Ovary (tissue), 9 donors: ENCODE measurements around the gene COPZ2. TPM values are rescaled to one million over a fixed set of nuclear protein-coding genes. Genes with fewer than 3 reads are reported as not detected.
A peak's percentile ranks its signal among the peaks of the same experiment; 100 is the strongest.

Source experiments
- DNase-seq, 5 donors: peaks; one replicate each; pipeline ENCODE4 v3.0.0-alpha.2; 2019 to 2020
- H3K27ac ChIP-seq, 2 donors: fragments of 200-600 bp; one replicate each; pipeline versions ENCODE4 v1.5.1 to v1.8.0; 2019 to 2022
- H3K27me3 ChIP-seq: fragments of 200-600 bp; one replicate; pipeline ENCODE4 v1.8.0; 2022
- H3K36me3 ChIP-seq: fragments of 200-600 bp; sonication (generic); one replicate; pipeline ENCODE4 v1.5.1; 2019
- H3K4me1 ChIP-seq: one replicate; pipeline ENCODE4 v1.8.1; 2013; ENCODE audit warnings: mild to moderate bottlenecking, moderate library complexity; ENCODE audit not compliant: insufficient read depth
- H3K4me3 ChIP-seq: fragments of 200-600 bp; sonication (generic); one replicate; pipeline ENCODE4 v1.5.1; 2017
- H3K9me3 ChIP-seq, 2 donors: fragments of 200-600 bp in 1 of 2; sonication (generic) in 1 of 2; one replicate each; pipeline versions ENCODE4 v1.5.1 to v1.8.1; 2013 to 2019; ENCODE audit warnings: mild to moderate bottlenecking in 1 of 2, moderate library complexity in 1 of 2
- CTCF ChIP-seq, 3 donors: fragments of 450-650 bp in 2 of 3; fragments of 200-600 bp in 1 of 3; IDR thresholded peaks; one replicate each; pipeline versions ENCODE4 v1.5.1 to v1.8.0; 2016 to 2022; ENCODE audit warnings: antibody characterized with exemption in 3 of 3, mild to moderate bottlenecking in 1 of 3
- EP300 ChIP-seq: sonication (generic); formaldehyde crosslinking; IDR thresholded peaks from one replicate; pipeline ENCODE4 v1.6.1; 2017; ENCODE audit warnings: antibody characterized with exemption
- POLR2A ChIP-seq: fragments of 450-650 bp; IDR thresholded peaks from one replicate; pipeline ENCODE4 v1.6.1; 2017; ENCODE audit warnings: antibody characterized with exemption, mild to moderate bottlenecking, moderate library complexity
- WGBS, 3 donors: extraction: QIAGEN DNeasy Blood & Tissue Kit in 1 of 3; methylation state at CpG; one replicate each; pipeline versions ENCODE4 v1.1.5 to v1.1.7; 2013 to 2017; 5-methylcytosine and 5-hydroxymethylcytosine counted together
- intact Hi-C, 4 donors: fragments of 100-400 bp; cut with DNase I; formaldehyde crosslinking; loops; one replicate each; pipeline versions ENCODE4 v1.11.0 to v1.15.1; 2022 to 2023
- polyA plus RNA-seq, 2 donors: library from polyadenylated mRNA; stranded (reverse); fragments of 200-250 nt in 1 of 2; fragments of 350-450 nt in 1 of 2; fragmentation: Illumina TruSeq in 1 of 2; extraction: RNeasy Lipid Tissue Mini Kit (QIAGEN cat#74804) in 1 of 2; gene quantifications; one replicate each; pipeline ENCODE4 v1.2.3, GENCODE V29; 2013 to 2014
- total RNA-seq, 7 donors: library from RNA; depleted of rRNA in 2 of 7; stranded (reverse); fragments of >200 nt in 2 of 7; fragmentation: NEBNext Ultra II Directional in 3 of 7; extraction: Animal tissue kit (Norgen Biotek cat#: 25700) in 3 of 7; gene quantifications; one replicate each; pipeline versions ENCODE4 v1.1.0 to v1.2.4, GENCODE V29; 2016 to 2023
- donor health status: DM: no; HTN: no; CAD: no; lungs with moderate emphysema.
- donor health status: DM: no; HTN: no; CAD: no.
- donor health status: Bipolar disorder and iron deficiency.
- donor health status: DM: yes; HTN: yes; CAD: no.
- donor health status: DM: no; HTN: no; CAD: no.
- donor health status: DM: yes; HTN: yes; CAD: no.

COPZ2 gene
- total and polyA plus RNA-seq, 9 donors: 1.7 to 58.1 (median 12.1) TPM

- Histone ChIP-seq H3K4me1 (no peaks in the 10 kb centered on the region), H3K4me3 (no peak overlapping the region), H3K9me3 (no peaks in the 10 kb centered on the region), H3K27ac (no peak overlapping the region), H3K36me3 (no peaks in the 10 kb centered on the region), H3K27me3 (no peaks in the 10 kb centered on the region)
- DNase-seq: peak in 1 of 5 donors; percentile 49
- intact Hi-C loops: loop anchor here in 1 of 4 donors (10.0 kb wide), 1 partner anchor 47 kb away; no protein-coding TSS in a partner anchor
- 0% methylated on average over 34 of the region's 34 CpGs for WGBS, 3 donors
- TF ChIP-seq POLR2A: no peak
- TF ChIP-seq EP300: no peak
- TF ChIP-seq CTCF (IDR thresholded peaks at IDR 0.05): no peak
These were observed 25.5 kb downstream of the COPZ2 start for GRCh38 chr17:48012151-48012520.

DNA sequence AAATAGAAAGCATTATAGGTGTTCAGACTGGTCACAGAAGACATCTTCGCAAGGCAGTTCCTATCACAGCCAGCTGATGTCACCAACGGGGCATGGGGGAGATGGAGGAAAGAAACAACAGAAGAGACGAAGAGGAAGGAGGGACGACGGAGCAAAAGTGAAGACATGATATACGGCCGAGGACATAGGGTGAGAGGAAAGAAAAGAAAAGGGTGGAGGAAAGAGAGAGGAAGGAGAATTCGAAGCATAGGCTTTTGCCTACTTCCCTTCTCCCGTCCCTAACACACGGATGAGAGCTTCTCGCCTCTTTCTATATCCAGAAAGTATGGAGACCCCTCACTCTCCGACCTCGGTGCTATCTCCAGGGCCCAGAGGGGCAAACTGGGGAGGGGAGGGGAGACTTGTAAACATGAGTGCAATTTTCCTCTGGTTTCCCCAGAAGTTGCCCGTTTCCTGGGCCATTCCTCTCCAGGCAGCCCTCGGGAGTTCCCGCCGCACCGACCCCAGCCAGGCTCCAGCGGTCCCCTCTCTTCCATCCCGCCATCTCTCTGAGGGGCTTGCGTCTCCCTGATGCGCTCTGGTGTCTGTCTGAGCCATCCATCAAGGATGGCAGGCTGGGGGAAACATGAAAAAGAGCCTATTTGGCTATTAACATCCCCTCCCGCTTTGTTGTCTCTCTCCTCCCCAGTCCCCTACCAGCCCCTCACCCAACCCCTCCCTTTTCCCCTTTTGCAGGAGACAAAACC lies 26.0 kb downstream of the COPZ2 start:
- no peaks in the 10 kb centered on the region for H3K27me3 ChIP-seq
- H3K4me1 ChIP-seq: no peaks in the 10 kb centered on the region
- intact Hi-C loops: loop anchor here in 1 of 4 donors (10.0 kb wide), 1 partner anchor 47 kb away; no protein-coding TSS in a partner anchor
- H3K36me3 ChIP-seq: no peaks in the 10 kb centered on the region
- no peaks in the 10 kb centered on the region for H3K9me3 ChIP-seq
- DNase-seq: no peak
- WGBS, 3 donors: 12 to 17% (median 13%) methylated on average over 23 of the region's 23 CpGs
- H3K27ac ChIP-seq: no peak overlapping the region
- H3K4me3 ChIP-seq: no peak overlapping the region
- TF ChIP-seq POLR2A: no peak
- no peak for TF ChIP-seq EP300
- TF ChIP-seq CTCF (IDR thresholded peaks at IDR 0.05): no peak

DNA sequence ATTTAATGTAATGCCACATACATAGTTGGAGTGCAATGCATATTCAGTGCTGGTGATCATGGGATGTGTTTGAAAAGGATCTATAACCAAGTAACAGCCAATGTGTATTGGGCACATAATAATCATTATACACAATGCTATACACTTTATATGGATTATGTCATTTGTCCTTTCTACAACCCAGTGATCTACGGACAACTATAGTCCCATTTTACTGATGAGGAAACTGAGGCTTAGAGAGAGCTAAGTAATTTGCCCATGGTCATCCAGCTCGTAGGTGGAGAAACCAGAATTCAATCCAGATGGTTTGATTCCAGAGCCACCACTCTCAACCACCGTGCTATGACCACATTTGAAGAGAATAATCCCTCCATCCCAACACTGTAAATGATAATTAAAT lies 27.4 kb downstream of the COPZ2 start:
- Histone ChIP-seq H3K4me1 (no peaks in the 10 kb centered on the region), H3K27ac (no peak overlapping the region), H3K9me3 (no peaks in the 10 kb centered on the region), H3K36me3 (no peaks in the 10 kb centered on the region), H3K4me3 (no peak overlapping the region), H3K27me3 (no peaks in the 10 kb centered on the region)
- TF ChIP-seq EP300: no peak
- DNase-seq: no peak
- intact Hi-C loops: loop anchor here in 1 of 4 donors (10.0 kb wide), 1 partner anchor 45 kb away; no protein-coding TSS in a partner anchor
- whole genome bisulfite sequencing, 3 donors: 83 to 93% (median 90%) methylated on average over 3 of the region's 3 CpGs

GRCh38 chr17:48006936-48007709 lies 30.5 kb downstream of the COPZ2 start:
- 87 to 93% (median 88%) methylated on average over 12 of the region's 12 CpGs for WGBS, 3 donors
- no peak for TF ChIP-seq CTCF (IDR thresholded peaks at IDR 0.05)
- intact Hi-C loops: no loop called here

DNA sequence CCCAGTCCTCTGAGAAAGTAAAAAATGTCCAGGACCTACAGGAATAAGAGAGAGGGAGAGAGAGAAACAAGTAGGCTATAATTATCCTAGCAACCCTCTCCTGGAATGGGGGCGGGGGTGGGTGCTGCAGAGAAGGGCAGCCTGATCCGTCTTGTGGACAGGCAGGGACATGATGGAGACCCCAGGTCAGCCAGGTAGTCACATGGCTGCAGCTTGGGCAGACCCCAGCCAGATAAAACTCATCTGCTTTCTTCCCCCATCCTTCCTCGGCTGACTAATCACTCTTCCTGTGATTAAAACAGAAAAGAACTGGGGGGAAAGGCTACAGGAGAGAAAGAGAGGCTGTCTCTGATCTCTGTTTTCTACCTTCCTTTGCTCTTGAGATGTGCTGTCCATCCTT lies 32.6 kb downstream of the COPZ2 start:
- H3K4me1 ChIP-seq: no peaks in the 10 kb centered on the region
- no peaks in the 10 kb centered on the region for H3K9me3 ChIP-seq
- no peak overlapping the region for H3K4me3 ChIP-seq
- 46 to 51% (median 48%) methylated on average over 3 of the region's 3 CpGs for WGBS, 3 donors
- DNase-seq: no peak
- H3K27me3 ChIP-seq: no peaks in the 10 kb centered on the region
- no peak overlapping the region for H3K27ac ChIP-seq
- H3K36me3 ChIP-seq: no peaks in the 10 kb centered on the region
- intact Hi-C loops: no loop called here
- no peak for TF ChIP-seq POLR2A
- no peak for TF ChIP-seq CTCF (IDR thresholded peaks at IDR 0.05)
- TF ChIP-seq EP300: no peak

More at GRCh38 chr17:48006936-48007709, 30.5 kb downstream of the COPZ2 start:
- Histone ChIP-seq H3K4me3 (no peak overlapping the region), H3K27ac (no peak overlapping the region), H3K27me3 (no peaks in the 10 kb centered on the region), H3K9me3 (no peaks in the 10 kb centered on the region), H3K36me3 (no peaks in the 10 kb centered on the region), H3K4me1 (no peaks in the 10 kb centered on the region)
- DNase-seq: no peak
